Measurements from ENCODE around the gene PALLD.

- TF ChIP-seq POLR2A (IDR thresholded peaks at IDR 0.05; ENCODE audit: low read depth, low read length) (no peak), POLR2AphosphoS5 (IDR thresholded peaks at IDR 0.05; ENCODE audit: low read depth, low read length) (no peak)
Measured at GRCh38 chr4:168584321-168584771, 87.5 kb downstream of the PALLD start.

All from GM12891 (cell line).